Keratinocyte (primary cell): Measurements from ENCODE around the gene KRT84. TPM values are rescaled to one million over a fixed set of nuclear protein-coding genes. Genes with fewer than 3 reads are reported as not detected.

ENCODE experiments used
- DNase-seq: peaks from one replicate; pipeline ENCODE4 v3.0.0-alpha.2; 2011; ENCODE audit warnings: low read depth, missing footprints, low spot score
- FAIRE-seq: peaks from 2 replicates; lab custom pipeline; 2011; peaks lifted over from hg19 to GRCh38; lab: Jason Lieb, UNC
- H2AFZ ChIP-seq: 2 replicates; pipeline ENCODE4 v1.6.0; 2012; ENCODE audit warnings: low read length, control low read depth, inconsistent platforms; ENCODE audit not compliant: control insufficient read depth
- H3K27ac ChIP-seq: 2 replicates; pipeline ENCODE4 v1.5.1; 2011; ENCODE audit warnings: low read length; ENCODE audit not compliant: control insufficient read depth, insufficient read depth
- H3K27me3 ChIP-seq: 3 replicates; pipeline ENCODE4 v1.6.0; 2011; ENCODE audit warnings: low read length; ENCODE audit not compliant: control insufficient read depth, insufficient read depth; ENCODE audit errors: extremely low read depth
- H3K36me3 ChIP-seq, 2 experiments: 2 replicates in 1 of 2; 3 replicates in 1 of 2; pipeline ENCODE4 v1.5.1; 2011; ENCODE audit warnings: low read length in 2 of 2, mild to moderate bottlenecking in 1 of 2; ENCODE audit not compliant: control insufficient read depth in 2 of 2, insufficient read depth in 2 of 2; ENCODE audit errors: extremely low read depth in 1 of 2
- H3K4me1 ChIP-seq: 3 replicates; pipeline ENCODE4 v1.5.1; 2011; ENCODE audit warnings: low read length; ENCODE audit not compliant: control insufficient read depth, insufficient read depth; ENCODE audit errors: extremely low read depth
- H3K4me2 ChIP-seq: 3 replicates; pipeline ENCODE4 v1.6.0; 2011; ENCODE audit warnings: low read depth, low read length; ENCODE audit not compliant: control insufficient read depth, insufficient read depth; ENCODE audit errors: extremely low read depth
- H3K4me3 ChIP-seq, 3 experiments: fragments of 200-600 bp in 1 of 3; sonication (generic) in 1 of 3; 2 replicates in 2 of 3; 3 replicates in 1 of 3; pipeline ENCODE4 v1.5.1; 2011 to 2016; ENCODE audit warnings: low read length in 3 of 3, mild to moderate bottlenecking in 3 of 3, control low read depth in 2 of 3, inconsistent platforms in 1 of 3, low read depth in 1 of 3, mixed read lengths in 1 of 3, mixed run types in 1 of 3, moderate library complexity in 1 of 3; ENCODE audit not compliant: control insufficient read depth in 2 of 3, insufficient read depth in 2 of 3; ENCODE audit errors: extremely low read depth in 1 of 3
- H3K79me2 ChIP-seq: 2 replicates; pipeline ENCODE4 v1.6.0; 2012; ENCODE audit warnings: low read length; ENCODE audit not compliant: control insufficient read depth, insufficient read depth
- H3K9ac ChIP-seq: 3 replicates; pipeline ENCODE4 v1.6.0; 2011; ENCODE audit warnings: low read length; ENCODE audit not compliant: control insufficient read depth, insufficient read depth; ENCODE audit errors: extremely low read depth
- H3K9me1 ChIP-seq: 3 replicates; pipeline ENCODE4 v1.6.0; 2011; ENCODE audit warnings: low read length; ENCODE audit not compliant: control insufficient read depth, insufficient read depth; ENCODE audit errors: extremely low read depth
- H3K9me3 ChIP-seq: 2 replicates; pipeline ENCODE4 v1.5.1; 2012; ENCODE audit warnings: low read depth, low read length; ENCODE audit not compliant: control insufficient read depth
- H4K20me1 ChIP-seq: 3 replicates; pipeline ENCODE4 v1.6.0; 2011; ENCODE audit warnings: low read length; ENCODE audit not compliant: control insufficient read depth, insufficient read depth; ENCODE audit errors: extremely low read depth
- EZH2 ChIP-seq: IDR thresholded peaks from one replicate; pipeline ENCODE4 v1.6.1; 2012; ENCODE audit warnings: inconsistent platforms, mild to moderate bottlenecking, low read length, moderate library complexity
- dilution Hi-C: fragments of 300-500 bp; cut with MboI; formaldehyde crosslinking; loops from one replicate; pipeline ENCODE4 v1.7.0; 2020; ENCODE audit warnings: low sequenced_read_pairs; ENCODE audit not compliant: extremely low pct_ligation_motif_present
- polyA plus RNA-seq, 5 experiments: library from polyadenylated mRNA; depleted of rRNA in 3 of 5; stranded (reverse) in 3 of 5; stranded (forward) in 1 of 5; unstranded in 1 of 5; fragments of >200 nt; gene quantifications; 1 replicate in 1 of 5; 2 replicates in 3 of 5; 3 replicates in 1 of 5; pipeline versions ENCODE4 v1.2.1 to v1.2.3, GENCODE V29; 2011 to 2012; ENCODE audit warnings: missing spikeins in 2 of 5, low read depth in 1 of 5, low replicate concordance in 1 of 5
- TF ChIP-seq, protein P1 (sequence below), 3 experiments: IDR thresholded peaks in 1 of 3; conservative IDR thresholded peaks in 1 of 3; optimal IDR thresholded peaks in 1 of 3; 2 replicates in 2 of 3; 3 replicates in 1 of 3; pipeline versions ENCODE3 to v1.5.1; 2011; ENCODE audit warnings: low read length in 3 of 3, mild to moderate bottlenecking in 3 of 3, moderate library complexity in 2 of 3, control low read depth in 1 of 3, inconsistent platforms in 1 of 3; ENCODE audit not compliant: insufficient read depth in 2 of 3; ENCODE audit errors: extremely low read depth in 1 of 3

The KRT84 gene
- polyA plus RNA-seq, 1 donor (not counting 4 experiments of a cell fraction or from before 2014, with no cell fraction given), result 0.10 TPM

DNA sequence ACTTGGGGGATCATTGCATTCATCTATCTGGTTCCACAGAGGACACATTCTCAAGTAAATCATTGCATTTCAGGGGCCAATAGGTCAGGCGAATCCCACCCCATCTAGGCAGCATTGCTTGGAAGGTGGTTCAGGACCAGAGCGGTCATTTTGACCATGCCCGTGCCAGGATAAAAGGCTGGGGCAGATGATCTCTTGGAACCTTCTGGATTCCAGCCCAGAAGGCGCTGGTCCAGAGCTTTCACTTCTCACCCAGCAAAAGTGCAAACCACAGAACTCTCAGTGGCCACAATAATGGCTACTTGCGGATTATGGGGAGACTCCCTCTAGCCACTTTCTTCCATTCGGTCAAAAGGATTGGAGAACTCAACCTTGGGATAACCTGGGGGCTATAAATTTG lies 17.6 kb downstream of the KRT84 start:
- no peak overlapping the region for H3K9ac ChIP-seq
- H3K9me3 ChIP-seq, result no peaks in the 10 kb centered on the region
- FAIRE-seq (no peak), DNase-seq (no peak)
- no peaks in the 10 kb centered on the region for H4K20me1 ChIP-seq
- no peak overlapping the region for H3K4me3 ChIP-seq
- TF ChIP-seq, protein P1, sequence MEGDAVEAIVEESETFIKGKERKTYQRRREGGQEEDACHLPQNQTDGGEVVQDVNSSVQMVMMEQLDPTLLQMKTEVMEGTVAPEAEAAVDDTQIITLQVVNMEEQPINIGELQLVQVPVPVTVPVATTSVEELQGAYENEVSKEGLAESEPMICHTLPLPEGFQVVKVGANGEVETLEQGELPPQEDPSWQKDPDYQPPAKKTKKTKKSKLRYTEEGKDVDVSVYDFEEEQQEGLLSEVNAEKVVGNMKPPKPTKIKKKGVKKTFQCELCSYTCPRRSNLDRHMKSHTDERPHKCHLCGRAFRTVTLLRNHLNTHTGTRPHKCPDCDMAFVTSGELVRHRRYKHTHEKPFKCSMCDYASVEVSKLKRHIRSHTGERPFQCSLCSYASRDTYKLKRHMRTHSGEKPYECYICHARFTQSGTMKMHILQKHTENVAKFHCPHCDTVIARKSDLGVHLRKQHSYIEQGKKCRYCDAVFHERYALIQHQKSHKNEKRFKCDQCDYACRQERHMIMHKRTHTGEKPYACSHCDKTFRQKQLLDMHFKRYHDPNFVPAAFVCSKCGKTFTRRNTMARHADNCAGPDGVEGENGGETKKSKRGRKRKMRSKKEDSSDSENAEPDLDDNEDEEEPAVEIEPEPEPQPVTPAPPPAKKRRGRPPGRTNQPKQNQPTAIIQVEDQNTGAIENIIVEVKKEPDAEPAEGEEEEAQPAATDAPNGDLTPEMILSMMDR (optimal IDR thresholded peaks at IDR 0.05 in 1 of 3, IDR thresholded peaks at IDR 0.05 in 1 of 3, conservative IDR thresholded peaks at IDR 0.05 in 1 of 3; ENCODE audit: extremely low read depth in 1 of 3, insufficient read depth in 2 of 3, low read length in 3 of 3), result no peak
- peaks cover 12% of the 10 kb centered on the region for H3K27me3 ChIP-seq
- no peaks in the 10 kb centered on the region for H3K4me1 ChIP-seq
- no peaks in the 10 kb centered on the region for H3K36me3 ChIP-seq
- H3K9me1 ChIP-seq, result no peaks in the 10 kb centered on the region
- H3K79me2 ChIP-seq, result no peaks in the 10 kb centered on the region
- no peak overlapping the region for H3K4me2 ChIP-seq
- dilution Hi-C loops, result no loop called here
- no peak overlapping the region for H3K27ac ChIP-seq
- no peak overlapping the region for H2AFZ ChIP-seq

DNA sequence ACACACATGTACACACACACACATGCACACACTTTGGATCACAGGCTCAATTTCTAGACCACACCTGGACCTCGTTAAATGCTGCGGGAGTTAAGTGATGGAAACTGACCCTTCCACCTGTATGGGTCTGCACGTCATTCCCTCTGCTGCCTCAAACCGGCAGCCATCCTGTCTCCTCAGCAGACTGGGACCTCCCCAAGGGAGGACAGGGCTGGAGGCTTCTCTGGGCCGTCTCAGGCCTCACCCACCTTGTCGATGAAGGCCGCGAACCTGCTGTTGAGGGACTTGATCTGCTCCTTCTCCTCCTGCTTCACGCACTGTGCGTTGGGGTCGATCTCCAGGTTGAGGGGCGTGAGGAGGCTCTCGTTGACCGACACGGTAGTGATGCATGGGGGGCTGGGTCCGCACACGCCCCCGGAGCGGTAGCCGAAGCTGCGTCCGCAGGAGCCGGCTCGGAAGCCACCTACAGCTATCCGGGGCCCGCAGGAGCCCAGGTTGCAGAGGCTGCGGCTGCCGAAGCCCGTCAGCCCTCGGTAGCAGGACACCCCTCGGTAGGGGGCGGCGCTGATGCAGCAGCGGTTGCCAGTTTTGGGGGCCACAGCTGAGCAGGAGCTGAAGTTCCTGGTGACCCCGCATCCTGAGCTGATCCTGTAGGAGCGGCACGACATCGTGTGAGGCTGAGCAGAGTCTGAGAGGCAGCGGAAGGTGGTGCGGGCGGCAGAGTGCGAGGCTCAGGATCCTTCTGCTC lies 18.5 kb downstream of the KRT84 start, which contains the start of gene KRT85:
KRT85 (minus strand) TSS at position 744 of the 748 bp plus-strand sequence; CDS start at position 668, 76 bp downstream.
- Histone ChIP-seq H3K4me1 (no peaks in the 10 kb centered on the region), H2AFZ (no peak within 1 kb of the TSS), H3K9ac (no peak within 1 kb of the TSS), H3K79me2 (no peaks in the 10 kb centered on the region), H3K9me3 (no peaks in the 10 kb centered on the region), H4K20me1 (no peaks in the 10 kb centered on the region), H3K27me3 (peaks cover 12% of the 10 kb centered on the region), H3K9me1 (no peaks in the 10 kb centered on the region), H3K4me2 (no peak within 1 kb of the TSS), H3K36me3 (no peaks in the 10 kb centered on the region), H3K27ac (no peak within 1 kb of the TSS), H3K4me3 (no peak within 1 kb of the TSS)
- TF ChIP-seq, protein P1 (optimal IDR thresholded peaks at IDR 0.05 in 1 of 3, IDR thresholded peaks at IDR 0.05 in 1 of 3, conservative IDR thresholded peaks at IDR 0.05 in 1 of 3; ENCODE audit: extremely low read depth in 1 of 3, insufficient read depth in 2 of 3, low read length in 3 of 3), result no peak
- TF ChIP-seq EZH2, result no peak
- dilution Hi-C loops, result no loop called here
- FAIRE-seq (no peak), DNase-seq (no peak)
